Measurements from ENCODE around the gene ACSL3. TPM values are rescaled to one million over a fixed set of nuclear protein-coding genes. Genes with fewer than 3 reads are reported as not detected.

Gene ACSL3
- total and polyA plus RNA-seq, 4 donors = 22.2 to 154 (median 59.2) TPM

GRCh38 chr2:222835143-222835822 is 25.6 kb upstream of the ACSL3 start:
- no peak for ATAC-seq (ENCODE audit: insufficient read depth, low FRiP score)
- TF ChIP-seq CTCF (IDR thresholded peaks at IDR 0.05; ENCODE audit: control extremely low read depth, extremely low read depth) = no peak
- WGBS, 2 donors = 68 to 71% methylated on average over 8 of the region's 8 CpGs
- Histone ChIP-seq H3K27me3 (ENCODE audit: control insufficient read depth in 3 of 3, insufficient read depth in 3 of 3, low read length in 2 of 3) (no peaks in the 10 kb centered on the region), H3K9me3 (ENCODE audit: control insufficient read depth in 4 of 4, insufficient read depth in 3 of 4, low read length in 3 of 4) (no peaks in the 10 kb centered on the region), H3K4me1 (ENCODE audit: control insufficient read depth in 5 of 5, insufficient read depth in 5 of 5, low read length in 5 of 5) (peaks cover 0 to 2% (median 0%) of the 10 kb centered on the region in 5 donors), H3K4me3 (no peak overlapping the region), H3K9ac (ENCODE audit: insufficient read depth in 1 of 2, low read length in 2 of 2) (no peak overlapping the region), H3K27ac (ENCODE audit: low read depth in 1 of 2, low read length in 1 of 2) (no peak overlapping the region), H3K36me3 (ENCODE audit: control insufficient read depth in 4 of 4, insufficient read depth in 4 of 4, low read length in 4 of 4) (no peaks in the 10 kb centered on the region)
- peak in 2 of 3 donors; percentile 26 to 47 for DNase-seq

- Histone ChIP-seq H3K9ac (ENCODE audit: insufficient read depth in 1 of 2, low read length in 2 of 2) (no peak overlapping the region), H3K27me3 (ENCODE audit: control insufficient read depth in 3 of 3, insufficient read depth in 3 of 3, low read length in 2 of 3) (no peaks in the 10 kb centered on the region), H3K27ac (ENCODE audit: low read depth in 1 of 2, low read length in 1 of 2) (no peak overlapping the region), H3K4me3 (no peak overlapping the region), H3K36me3 (ENCODE audit: control insufficient read depth in 4 of 4, insufficient read depth in 4 of 4, low read length in 4 of 4) (no peaks in the 10 kb centered on the region), H3K9me3 (ENCODE audit: control insufficient read depth in 4 of 4, insufficient read depth in 3 of 4, low read length in 3 of 4) (no peaks in the 10 kb centered on the region), H3K4me1 (ENCODE audit: control insufficient read depth in 5 of 5, insufficient read depth in 5 of 5, low read length in 5 of 5) (peaks cover 0 to 2% (median 0%) of the 10 kb centered on the region in 5 donors)
- WGBS, 2 donors = 89 to 92% methylated on average over 5 of the region's 5 CpGs
- no peak for TF ChIP-seq CTCF (IDR thresholded peaks at IDR 0.05; ENCODE audit: control extremely low read depth, extremely low read depth)
- no peak for DNase-seq
- no peak for ATAC-seq (ENCODE audit: insufficient read depth, low FRiP score)
These were observed 25.0 kb upstream of the ACSL3 start for GRCh38 chr2:222835823-222836151.

- Histone ChIP-seq H3K36me3 (ENCODE audit: control insufficient read depth in 4 of 4, insufficient read depth in 4 of 4, low read length in 4 of 4) (no peaks in the 10 kb centered on the region), H3K4me3 (no peak overlapping the region), H3K4me1 (ENCODE audit: control insufficient read depth in 5 of 5, insufficient read depth in 5 of 5, low read length in 5 of 5) (peaks cover 0 to 2% (median 0%) of the 10 kb centered on the region in 5 donors), H3K9ac (ENCODE audit: insufficient read depth in 1 of 2, low read length in 2 of 2) (no peak overlapping the region), H3K27me3 (ENCODE audit: control insufficient read depth in 3 of 3, insufficient read depth in 3 of 3, low read length in 2 of 3) (no peaks in the 10 kb centered on the region), H3K27ac (ENCODE audit: low read depth in 1 of 2, low read length in 1 of 2) (no peak overlapping the region), H3K9me3 (ENCODE audit: control insufficient read depth in 4 of 4, insufficient read depth in 3 of 4, low read length in 3 of 4) (no peaks in the 10 kb centered on the region)
- DNase-seq (no peak), ATAC-seq (ENCODE audit: insufficient read depth, low FRiP score) (peak; percentile 32)
- 63 to 76% methylated on average over 4 of the region's 4 CpGs for WGBS, 2 donors
- no peak for TF ChIP-seq CTCF (IDR thresholded peaks at IDR 0.05; ENCODE audit: control extremely low read depth, extremely low read depth)
These were observed 23.2 kb upstream of the ACSL3 start for GRCh38 chr2:222837643-222838056.

All from lung (tissue), 12 donors.